ENCODE data around the gene CEP152.

CEP152 gene

DNA sequence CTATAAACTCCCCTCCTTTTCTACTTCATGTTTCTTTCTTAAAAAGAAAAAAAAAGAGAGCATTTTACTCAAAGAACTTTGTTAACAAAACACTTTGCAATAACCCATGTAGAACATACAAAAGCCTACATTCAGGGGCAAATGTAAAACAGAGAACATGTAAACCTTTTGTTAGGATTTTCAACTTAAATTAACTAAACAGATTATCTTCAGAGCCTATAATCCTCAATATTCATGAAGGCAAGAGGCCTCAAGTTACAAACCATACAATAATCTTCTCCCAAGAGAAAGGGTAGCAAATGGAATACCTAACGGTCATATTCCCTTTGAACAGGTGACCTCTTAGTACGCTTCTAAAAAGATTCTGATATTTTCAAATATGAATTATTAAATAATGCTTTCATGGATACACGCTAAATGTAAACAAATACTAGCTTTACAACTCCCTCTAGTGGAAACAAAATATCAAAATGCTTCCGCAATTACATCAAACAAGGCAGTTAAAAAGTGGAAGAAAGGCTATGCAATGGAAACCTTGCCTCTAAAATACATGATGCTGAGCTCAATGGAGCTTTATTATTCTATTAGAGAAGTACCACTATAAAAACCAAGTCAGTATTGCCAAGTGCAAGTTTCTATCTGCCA, 9.9 kb downstream of the CEP152 start:
- intact Hi-C loops (cut with DNase I; ENCODE audit: low total_unique reads): loop anchor here (10.0 kb wide), 1 partner anchor 156 kb away; the partner anchor contains the start of gene FBN1

DNA sequence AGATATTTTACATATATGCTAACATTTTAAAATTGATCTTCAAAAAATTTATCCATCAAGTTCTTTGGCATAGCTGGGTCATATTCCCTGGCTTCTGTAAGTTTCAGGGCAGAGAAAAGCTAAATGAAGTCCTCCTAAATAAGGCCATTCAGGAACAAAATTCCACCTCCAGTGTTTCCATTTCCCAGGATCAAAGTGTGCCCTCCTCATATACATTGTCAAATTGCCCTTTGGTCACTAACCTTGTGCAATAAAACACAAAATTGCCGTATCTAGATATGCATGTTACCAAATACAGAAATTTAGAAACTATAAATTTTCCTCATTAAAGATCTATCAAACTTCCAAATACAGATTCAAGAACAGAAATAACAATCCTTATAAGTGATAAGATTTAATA, 10.6 kb downstream of the CEP152 start:
- H3K27ac ChIP-seq: no peak overlapping the region

More for the DNA sequence above, 9.9 kb downstream of the CEP152 start:
- H3K27me3 ChIP-seq: no peaks in the 10 kb centered on the region
- no peak for DNase-seq
- no peaks in the 10 kb centered on the region for H3K36me3 ChIP-seq
- no peak overlapping the region for H3K4me3 ChIP-seq
- H3K27ac ChIP-seq: no peak overlapping the region
- no peaks in the 10 kb centered on the region for H3K9me3 ChIP-seq
- peaks cover 0 to 4% (median 4%) of the 10 kb centered on the region in 4 donors for H3K4me1 ChIP-seq
- TF ChIP-seq, protein P1, sequence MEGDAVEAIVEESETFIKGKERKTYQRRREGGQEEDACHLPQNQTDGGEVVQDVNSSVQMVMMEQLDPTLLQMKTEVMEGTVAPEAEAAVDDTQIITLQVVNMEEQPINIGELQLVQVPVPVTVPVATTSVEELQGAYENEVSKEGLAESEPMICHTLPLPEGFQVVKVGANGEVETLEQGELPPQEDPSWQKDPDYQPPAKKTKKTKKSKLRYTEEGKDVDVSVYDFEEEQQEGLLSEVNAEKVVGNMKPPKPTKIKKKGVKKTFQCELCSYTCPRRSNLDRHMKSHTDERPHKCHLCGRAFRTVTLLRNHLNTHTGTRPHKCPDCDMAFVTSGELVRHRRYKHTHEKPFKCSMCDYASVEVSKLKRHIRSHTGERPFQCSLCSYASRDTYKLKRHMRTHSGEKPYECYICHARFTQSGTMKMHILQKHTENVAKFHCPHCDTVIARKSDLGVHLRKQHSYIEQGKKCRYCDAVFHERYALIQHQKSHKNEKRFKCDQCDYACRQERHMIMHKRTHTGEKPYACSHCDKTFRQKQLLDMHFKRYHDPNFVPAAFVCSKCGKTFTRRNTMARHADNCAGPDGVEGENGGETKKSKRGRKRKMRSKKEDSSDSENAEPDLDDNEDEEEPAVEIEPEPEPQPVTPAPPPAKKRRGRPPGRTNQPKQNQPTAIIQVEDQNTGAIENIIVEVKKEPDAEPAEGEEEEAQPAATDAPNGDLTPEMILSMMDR (IDR thresholded peaks at IDR 0.05): peak; percentile 41 to 56

DNA sequence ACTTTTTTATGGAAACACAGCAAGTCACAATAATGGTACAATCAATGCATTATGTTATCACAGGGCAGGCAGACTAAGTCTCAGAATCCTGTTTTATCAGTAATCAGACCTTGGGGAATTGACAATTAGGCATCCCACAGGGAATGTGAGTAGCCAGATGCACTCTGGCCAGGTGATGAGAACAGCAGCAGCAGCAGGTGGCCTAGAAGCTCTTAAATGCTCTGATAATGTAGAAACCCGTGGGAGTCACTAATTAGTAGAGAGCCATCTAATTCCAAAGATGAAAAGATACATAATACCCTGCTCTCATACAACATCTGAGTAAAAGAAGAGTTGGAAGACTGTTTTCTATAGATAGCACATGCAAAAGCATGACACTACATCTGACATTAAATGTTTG, 12.6 kb downstream of the CEP152 start:
- Histone ChIP-seq H3K36me3 (no peaks in the 10 kb centered on the region), H3K9me3 (no peaks in the 10 kb centered on the region), H3K27ac (no peak overlapping the region), H3K27me3 (no peaks in the 10 kb centered on the region), H3K4me3 (no peak overlapping the region), H3K4me1 (peaks cover 0 to 4% (median 0%) of the 10 kb centered on the region in 4 donors)
- TF ChIP-seq, protein P1 (IDR thresholded peaks at IDR 0.05): no peak
- intact Hi-C loops (cut with DNase I; ENCODE audit: low total_unique reads): no loop called here
- no peak for DNase-seq

More for the DNA sequence above, 10.6 kb downstream of the CEP152 start:
- no peak for DNase-seq
- H3K27me3 ChIP-seq: no peaks in the 10 kb centered on the region
- TF ChIP-seq, protein P1 (IDR thresholded peaks at IDR 0.05): no peak
- intact Hi-C loops (cut with DNase I; ENCODE audit: low total_unique reads): loop anchor here (10.0 kb wide), 1 partner anchor 155 kb away; the partner anchor contains the start of gene FBN1
- H3K4me1 ChIP-seq: peaks cover 0 to 4% (median 0%) of the 10 kb centered on the region in 4 donors
- H3K9me3 ChIP-seq: no peaks in the 10 kb centered on the region
- no peak overlapping the region for H3K4me3 ChIP-seq
- H3K36me3 ChIP-seq: no peaks in the 10 kb centered on the region

DNA sequence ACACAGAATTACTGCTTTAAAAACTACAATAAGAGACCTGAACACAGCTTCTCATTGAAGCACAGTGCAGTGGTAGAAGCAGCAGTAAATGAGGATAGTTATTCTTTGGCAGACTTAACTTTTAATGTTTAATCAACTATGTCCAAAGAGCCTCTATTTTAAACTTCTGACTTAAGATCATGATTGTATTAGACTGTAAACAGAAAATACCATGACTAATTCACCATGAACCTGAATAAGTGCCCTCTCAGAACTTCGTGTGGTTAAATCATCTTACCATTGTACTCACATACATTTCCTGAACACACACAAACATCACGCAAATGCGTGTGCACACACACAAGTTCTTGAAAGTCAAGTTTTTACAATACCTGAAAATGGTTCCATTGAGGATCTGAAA, 13.9 kb downstream of the CEP152 start:
- no peak for DNase-seq
- H3K4me3 ChIP-seq: no peak overlapping the region
- peaks cover 0 to 4% (median 0%) of the 10 kb centered on the region in 4 donors for H3K4me1 ChIP-seq
- H3K27me3 ChIP-seq: no peaks in the 10 kb centered on the region
- peaks cover 0 to 5% (median 0%) of the 10 kb centered on the region in 3 donors for H3K36me3 ChIP-seq
- no peak overlapping the region for H3K27ac ChIP-seq
- H3K9me3 ChIP-seq: no peaks in the 10 kb centered on the region
- intact Hi-C loops (cut with DNase I; ENCODE audit: low total_unique reads): no loop called here
- TF ChIP-seq, protein P1 (IDR thresholded peaks at IDR 0.05): no peak

DNA sequence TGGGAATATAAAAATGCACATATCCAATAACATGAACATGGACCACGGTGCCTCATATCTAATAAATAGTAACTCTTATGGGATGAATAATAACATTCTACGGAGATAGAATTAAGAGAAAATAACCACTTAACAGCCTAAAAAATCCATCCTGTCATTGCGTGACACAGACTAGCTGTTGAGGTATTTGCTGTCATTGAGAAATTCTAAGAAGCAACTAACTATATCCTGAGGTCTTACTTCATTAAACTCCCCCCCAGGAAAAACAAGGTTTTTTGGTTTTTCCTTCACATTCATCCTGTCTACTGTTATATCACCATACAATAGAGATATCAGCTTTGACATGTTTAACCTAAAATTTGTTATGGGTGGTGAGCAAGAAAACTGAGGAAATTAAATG, 14.3 kb downstream of the CEP152 start:
- intact Hi-C loops (cut with DNase I; ENCODE audit: low total_unique reads): no loop called here
- Histone ChIP-seq H3K27me3 (no peaks in the 10 kb centered on the region), H3K27ac (no peak overlapping the region), H3K9me3 (no peaks in the 10 kb centered on the region), H3K36me3 (peaks cover 0 to 5% (median 0%) of the 10 kb centered on the region in 3 donors), H3K4me3 (no peak overlapping the region), H3K4me1 (peaks cover 0 to 4% (median 0%) of the 10 kb centered on the region in 4 donors)
- DNase-seq: no peak
- TF ChIP-seq, protein P1 (IDR thresholded peaks at IDR 0.05): no peak

Measured in tibial artery (tissue), 4 donors.